C4-2B (cell line): ENCODE measurements around the gene SLMAP.
"Not testable (repeated sequence)": the region's sequence is repeated elsewhere in the genome, so short reads cannot be mapped to it uniquely, and the experiment has no call there.

ENCODE experiments used
- CTCF ChIP-seq: fragments of 450-650 bp; conservative IDR thresholded peaks from 2 replicates; pipeline ENCODE4 v1.5.1; 2017; ENCODE audit warnings: mild to moderate bottlenecking
- ZFX ChIP-seq: fragments of 450-650 bp; IDR thresholded peaks from 2 replicates; pipeline ENCODE4 v1.6.1; 2017

GRCh38 chr3:57869110-57869509 lies 113.0 kb downstream of the SLMAP start:
- TF ChIP-seq CTCF, ZFX: not testable (repeated sequence)
